HEK293T (cell line): ENCODE data around the gene KIAA1755.

Experiments
- CTCF ChIA-PET: fragments of 350-600 bp; formaldehyde crosslinking; extraction: SDS; loops from one replicate; lab custom pipeline; 2021; ENCODE audit warnings: antibody characterized with exemption, inconsistent platforms; lab: Yijun Ruan, JAX
- POLR2A ChIA-PET: fragments of 350-600 bp; formaldehyde crosslinking; extraction: SDS; loops from one replicate; lab custom pipeline; 2020; ENCODE audit warnings: antibody characterized with exemption, inconsistent platforms; lab: Yijun Ruan, JAX
- DNase-seq: peaks from one replicate; pipeline ENCODE4 v3.0.0; 2012; ENCODE audit warnings: mixed read lengths; ENCODE audit errors: extremely low spot score
- ARNT ChIP-seq: fragments of 450-650 bp; IDR thresholded peaks from 2 replicates; pipeline ENCODE4 v1.6.1; 2017; ENCODE audit warnings: mild to moderate bottlenecking
- BHLHE40 ChIP-seq: fragments of 450-650 bp; IDR thresholded peaks from 2 replicates; pipeline ENCODE4 v1.6.1; 2016; ENCODE audit warnings: mild to moderate bottlenecking, moderate library complexity, borderline replicate concordance
- CTBP1 ChIP-seq: fragments of 450-650 bp; IDR thresholded peaks from 2 replicates; pipeline ENCODE4 v1.6.1; 2016; ENCODE audit warnings: borderline replicate concordance
- ELF4 ChIP-seq: fragments of 450-650 bp; IDR thresholded peaks from 2 replicates; pipeline ENCODE4 v1.6.1; 2017; ENCODE audit warnings: antibody characterized with exemption
- FOXA1 ChIP-seq: fragments of 450-650 bp; IDR thresholded peaks from 2 replicates; pipeline ENCODE4 v1.6.1; 2016; ENCODE audit warnings: mild to moderate bottlenecking
- FOXK2 ChIP-seq: fragments of 450-650 bp; IDR thresholded peaks from 2 replicates; pipeline ENCODE4 v1.6.1; 2016; ENCODE audit warnings: mild to moderate bottlenecking
- FOXM1 ChIP-seq: fragments of 450-650 bp; IDR thresholded peaks from 2 replicates; pipeline ENCODE4 v1.6.1; 2017; ENCODE audit warnings: mild to moderate bottlenecking, borderline replicate concordance
- HDGF ChIP-seq: fragments of 450-650 bp; IDR thresholded peaks from 2 replicates; pipeline ENCODE4 v1.6.1; 2017; ENCODE audit warnings: antibody characterized with exemption, borderline replicate concordance
- L3MBTL2 ChIP-seq: fragments of 450-650 bp; conservative IDR thresholded peaks from 2 replicates; pipeline ENCODE4 v1.6.1; 2016; ENCODE audit warnings: mild to moderate bottlenecking
- LEF1 ChIP-seq: fragments of 450-650 bp; IDR thresholded peaks from 2 replicates; pipeline ENCODE4 v1.6.1; 2017; ENCODE audit warnings: mild to moderate bottlenecking, borderline replicate concordance
- NFRKB ChIP-seq: fragments of 450-650 bp; IDR thresholded peaks from 2 replicates; pipeline ENCODE4 v1.6.1; 2016; ENCODE audit warnings: mild to moderate bottlenecking, moderate library complexity
- PKNOX1 ChIP-seq: fragments of 450-650 bp; IDR thresholded peaks from 2 replicates; pipeline ENCODE4 v1.6.1; 2016
- SP1 ChIP-seq: fragments of 450-650 bp; IDR thresholded peaks from 2 replicates; pipeline ENCODE4 v1.6.1; 2017
- SUZ12 ChIP-seq: fragments of 450-650 bp; IDR thresholded peaks from 2 replicates; pipeline ENCODE4 v1.6.1; 2016; ENCODE audit warnings: mild to moderate bottlenecking
- TARDBP ChIP-seq: fragments of 450-650 bp; IDR thresholded peaks from 2 replicates; pipeline ENCODE4 v1.6.1; 2016
- ZNF384 ChIP-seq: fragments of 450-650 bp; IDR thresholded peaks from 2 replicates; pipeline ENCODE4 v1.6.1; 2016

Gene KIAA1755

DNA sequence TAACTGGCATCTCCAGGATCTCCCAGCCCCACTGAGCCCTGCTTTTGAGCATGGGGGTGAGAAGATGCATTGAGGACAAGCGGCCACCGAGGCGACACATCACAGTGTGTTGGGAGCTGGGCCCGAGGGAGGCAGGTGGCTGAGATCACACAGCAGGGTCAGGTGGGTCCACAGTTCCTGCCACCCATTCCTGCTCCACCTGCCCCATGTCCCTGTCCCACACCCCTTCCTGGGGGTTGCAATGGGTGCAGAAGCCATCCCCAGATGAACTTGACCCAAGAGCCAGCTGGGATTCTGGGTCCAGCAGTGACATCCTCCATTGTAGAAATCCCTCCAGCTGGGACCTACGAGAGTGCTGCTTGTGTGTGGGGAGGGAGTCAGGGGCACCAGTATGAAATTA is 96.5 kb downstream of the KIAA1755 start:
- ChIA-PET CTCF (no interaction called here), POLR2A (no interaction called here)
- TF ChIP-seq L3MBTL2 (no peak), CTBP1 (no peak), TARDBP (no peak), ZNF384 (no peak), FOXK2 (no peak), LEF1 (no peak), ARNT (no peak), HDGF (no peak), PKNOX1 (no peak), FOXM1 (no peak), SP1 (no peak), BHLHE40 (no peak), SUZ12 (no peak), NFRKB (no peak), FOXA1 (no peak), ELF4 (no peak)
- DNase-seq = no peak

GRCh38 chr20:38162878-38163875 is 97.4 kb downstream of the KIAA1755 start:
- no peak for DNase-seq
- POLR2A ChIA-PET = no interaction called here
- TF ChIP-seq SUZ12 = no peak
- no peak for TF ChIP-seq BHLHE40
- TF ChIP-seq TARDBP = no peak
- no peak for TF ChIP-seq HDGF
- no peak for TF ChIP-seq CTBP1
- TF ChIP-seq SP1 = no peak
- TF ChIP-seq L3MBTL2 = no peak
- TF ChIP-seq ELF4 = no peak
- TF ChIP-seq FOXA1 = no peak
- TF ChIP-seq FOXM1 = no peak
- CTCF ChIA-PET = interaction anchor here (0.6 kb wide), 1 partner anchor 650 kb away, joined by 3 read pairs; no protein-coding TSS in a partner anchor

DNA sequence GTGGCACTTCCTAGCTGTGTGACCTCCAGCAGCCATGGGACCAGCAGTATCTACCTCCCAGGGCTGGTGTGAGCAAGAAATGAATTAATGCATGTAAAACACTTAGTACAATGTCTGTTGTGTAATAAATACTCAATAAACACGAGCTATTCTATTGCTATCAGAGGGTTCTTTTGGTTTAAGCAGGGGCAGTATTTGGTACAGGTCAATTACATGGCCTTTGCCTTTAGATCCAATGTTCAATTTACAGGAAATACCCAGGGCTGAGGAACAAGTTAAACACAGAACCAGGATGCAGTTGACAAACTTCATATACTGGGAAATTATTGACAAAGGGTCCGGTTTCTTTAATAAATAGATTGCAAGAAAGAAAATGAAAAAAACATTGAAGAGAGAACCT is 98.4 kb downstream of the KIAA1755 start:
- CTCF ChIA-PET = interaction anchor here (1.3 kb wide), 1 partner anchor 60 kb away, joined by 4 read pairs; no protein-coding TSS in a partner anchor
- TF ChIP-seq CTBP1 (no peak), PKNOX1 (no peak), FOXA1 (no peak), BHLHE40 (no peak), FOXK2 (no peak), HDGF (no peak), FOXM1 (no peak), LEF1 (no peak), ZNF384 (no peak)
- DNase-seq = no peak
- POLR2A ChIA-PET = no interaction called here

DNA sequence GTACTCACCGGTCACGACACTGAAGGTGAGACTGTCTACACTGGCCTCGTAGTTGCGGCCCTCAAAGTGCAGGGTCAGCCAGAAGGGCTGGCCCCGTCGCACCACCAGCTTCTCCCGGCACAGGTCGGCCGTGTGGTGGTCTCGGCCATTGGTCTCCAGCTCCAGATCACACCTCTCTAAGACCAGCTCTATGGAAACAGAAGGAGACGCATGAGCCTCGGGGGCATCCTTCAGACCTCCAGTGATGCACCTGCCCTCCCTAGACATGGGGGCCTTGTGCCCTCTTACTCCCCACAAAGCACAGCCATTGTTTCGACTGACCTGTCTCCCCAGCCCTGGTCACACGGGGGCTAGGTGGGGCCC is 99.1 kb downstream of the KIAA1755 start:
- TF ChIP-seq FOXA1 (no peak), PKNOX1 (no peak), FOXK2 (no peak), SP1 (no peak), ARNT (no peak), CTBP1 (no peak), NFRKB (no peak), BHLHE40 (no peak), FOXM1 (no peak), ELF4 (no peak), L3MBTL2 (no peak), ZNF384 (no peak), HDGF (no peak), TARDBP (no peak)
- CTCF ChIA-PET = interaction anchor here (1.3 kb wide), 1 partner anchor 60 kb away, joined by 4 read pairs; no protein-coding TSS in a partner anchor
- POLR2A ChIA-PET = no interaction called here

More for the DNA sequence above, 99.1 kb downstream of the KIAA1755 start:
- no peak for DNase-seq
